GM23338 (cell line): ENCODE measurements around the gene MINK1. TPM values are rescaled to one million over a fixed set of nuclear protein-coding genes. Genes with fewer than 3 reads are reported as not detected.

Source experiments
- POLR2AphosphoS5 ChIP-seq: IDR thresholded peaks from 2 replicates; pipeline ENCODE4 v1.6.1; 2016; ENCODE audit warnings: antibody characterized with exemption, low read depth
- REST ChIP-seq: IDR thresholded peaks from one replicate; pipeline ENCODE4 v1.6.1; 2018; ENCODE audit warnings: antibody characterized with exemption; ENCODE audit not compliant: unreplicated experiment
- ZNF114 ChIP-seq: fragments of 250-450 bp; sonication (Bioruptor Pico); IDR thresholded peaks from 2 replicates; pipeline ENCODE4 v1.5.0; 2020; ENCODE audit warnings: mild to moderate bottlenecking, moderate library complexity
- ZNF331 ChIP-seq: fragments of 250-450 bp; sonication (Bioruptor Pico); IDR thresholded peaks from 2 replicates; pipeline ENCODE4 v1.5.0; 2020; ENCODE audit warnings: low read depth, mild to moderate bottlenecking, moderate library complexity
- ZNF462 ChIP-seq: fragments of 250-450 bp; sonication (Bioruptor Pico); IDR thresholded peaks from 2 replicates; pipeline ENCODE4 v1.5.0; 2020; ENCODE audit warnings: mild to moderate bottlenecking, moderate library complexity
- polyA plus RNA-seq: library from polyadenylated mRNA; unstranded; fragments of >200 nt; fragmentation: Nextera tagmentation; extraction: Ambion mirVana; gene quantifications from 2 replicates; pipeline ENCODE4 v1.2.1, GENCODE V29; 2016
- total RNA-seq: library from RNA; depleted of rRNA; stranded (reverse); fragments of >200 nt; shearing (Covaris generic); gene quantifications from 2 replicates; pipeline ENCODE4 v1.2.3, GENCODE V29; 2014

MINK1 gene
- total and polyA plus RNA-seq, 2 experiments from 2014 or later: 17.3 to 54.9 TPM

DNA sequence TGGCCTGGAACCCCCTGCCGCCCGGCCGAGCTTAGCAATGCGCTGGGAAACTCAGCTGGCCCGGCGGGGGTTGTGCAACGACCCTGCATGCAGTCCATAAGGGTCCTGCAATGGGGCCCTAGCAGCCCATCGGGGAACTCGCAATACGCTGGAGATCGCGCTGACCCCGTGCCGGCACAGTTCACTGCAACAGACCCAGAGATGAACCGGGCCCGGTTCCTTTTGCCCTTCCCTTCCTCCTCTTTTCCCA, 106.3 kb downstream of the MINK1 start (continued):
- TF ChIP-seq ZNF462 (no peak), POLR2AphosphoS5 (no peak), ZNF114 (CRISPR knock-in tag) (no peak), ZNF331 (CRISPR knock-in tag) (no peak), REST (no peak)
